ENCODE measurements around the gene PALLD. TPM values are rescaled to one million over a fixed set of nuclear protein-coding genes. Genes with fewer than 3 reads are reported as not detected.

PALLD gene
- total RNA-seq, 1 experiment from 2014 or later = 23.7 TPM

DNA sequence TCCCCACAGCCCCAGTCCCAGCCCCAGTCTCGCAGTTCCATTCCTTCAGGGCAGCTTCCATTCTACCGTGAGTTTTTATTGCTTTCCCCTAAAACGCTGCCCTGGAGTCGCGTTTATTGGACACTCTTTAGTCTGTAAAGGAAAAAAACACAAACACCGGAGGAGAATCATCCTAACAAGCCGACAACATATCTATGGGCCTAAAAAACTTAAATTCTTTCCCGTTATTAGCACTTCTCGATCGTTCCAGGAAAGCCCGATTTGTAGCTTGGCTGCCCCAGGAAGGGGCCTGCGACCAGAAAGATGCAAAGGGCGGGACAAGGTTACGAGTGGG is 334.7 kb downstream of the PALLD start:
- TF ChIP-seq, protein P1, sequence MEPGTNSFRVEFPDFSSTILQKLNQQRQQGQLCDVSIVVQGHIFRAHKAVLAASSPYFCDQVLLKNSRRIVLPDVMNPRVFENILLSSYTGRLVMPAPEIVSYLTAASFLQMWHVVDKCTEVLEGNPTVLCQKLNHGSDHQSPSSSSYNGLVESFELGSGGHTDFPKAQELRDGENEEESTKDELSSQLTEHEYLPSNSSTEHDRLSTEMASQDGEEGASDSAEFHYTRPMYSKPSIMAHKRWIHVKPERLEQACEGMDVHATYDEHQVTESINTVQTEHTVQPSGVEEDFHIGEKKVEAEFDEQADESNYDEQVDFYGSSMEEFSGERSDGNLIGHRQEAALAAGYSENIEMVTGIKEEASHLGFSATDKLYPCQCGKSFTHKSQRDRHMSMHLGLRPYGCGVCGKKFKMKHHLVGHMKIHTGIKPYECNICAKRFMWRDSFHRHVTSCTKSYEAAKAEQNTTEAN (CRISPR knock-in tag; IDR thresholded peaks at IDR 0.05) = no peak
- TF ChIP-seq, protein P2, sequence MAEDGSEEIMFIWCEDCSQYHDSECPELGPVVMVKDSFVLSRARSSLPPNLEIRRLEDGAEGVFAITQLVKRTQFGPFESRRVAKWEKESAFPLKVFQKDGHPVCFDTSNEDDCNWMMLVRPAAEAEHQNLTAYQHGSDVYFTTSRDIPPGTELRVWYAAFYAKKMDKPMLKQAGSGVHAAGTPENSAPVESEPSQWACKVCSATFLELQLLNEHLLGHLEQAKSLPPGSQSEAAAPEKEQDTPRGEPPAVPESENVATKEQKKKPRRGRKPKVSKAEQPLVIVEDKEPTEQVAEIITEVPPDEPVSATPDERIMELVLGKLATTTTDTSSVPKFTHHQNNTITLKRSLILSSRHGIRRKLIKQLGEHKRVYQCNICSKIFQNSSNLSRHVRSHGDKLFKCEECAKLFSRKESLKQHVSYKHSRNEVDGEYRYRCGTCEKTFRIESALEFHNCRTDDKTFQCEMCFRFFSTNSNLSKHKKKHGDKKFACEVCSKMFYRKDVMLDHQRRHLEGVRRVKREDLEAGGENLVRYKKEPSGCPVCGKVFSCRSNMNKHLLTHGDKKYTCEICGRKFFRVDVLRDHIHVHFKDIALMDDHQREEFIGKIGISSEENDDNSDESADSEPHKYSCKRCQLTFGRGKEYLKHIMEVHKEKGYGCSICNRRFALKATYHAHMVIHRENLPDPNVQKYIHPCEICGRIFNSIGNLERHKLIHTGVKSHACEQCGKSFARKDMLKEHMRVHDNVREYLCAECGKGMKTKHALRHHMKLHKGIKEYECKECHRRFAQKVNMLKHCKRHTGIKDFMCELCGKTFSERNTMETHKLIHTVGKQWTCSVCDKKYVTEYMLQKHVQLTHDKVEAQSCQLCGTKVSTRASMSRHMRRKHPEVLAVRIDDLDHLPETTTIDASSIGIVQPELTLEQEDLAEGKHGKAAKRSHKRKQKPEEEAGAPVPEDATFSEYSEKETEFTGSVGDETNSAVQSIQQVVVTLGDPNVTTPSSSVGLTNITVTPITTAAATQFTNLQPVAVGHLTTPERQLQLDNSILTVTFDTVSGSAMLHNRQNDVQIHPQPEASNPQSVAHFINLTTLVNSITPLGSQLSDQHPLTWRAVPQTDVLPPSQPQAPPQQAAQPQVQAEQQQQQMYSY (CRISPR knock-in tag; IDR thresholded peaks at IDR 0.05) = no peak
- TF ChIP-seq HMGXB4 (CRISPR knock-in tag; IDR thresholded peaks at IDR 0.05) = no peak
- Mint-ChIP-seq H3K9me3 (no peaks in the 10 kb centered on the region), H3K4me1 (peaks cover 37% of the 10 kb centered on the region), H3K36me3 (no peaks in the 10 kb centered on the region), H3K27me3 (ENCODE audit: low read depth) (peaks cover 29% of the 10 kb centered on the region), H3K27ac (no peak overlapping the region), H3K4me3 (peak overlapping the region; percentile 98)
- ATAC-seq = no peak
- ChIA-PET CTCF (interaction anchor here (0.8 to 5.5 kb wide), 14 partner anchors 9 to 246 kb away, joined by 3 to 43 read pairs (median 7); partner anchors contain the start of gene CBR4), POLR2A (interaction anchor here (0.7 to 4.0 kb wide), 10 partner anchors 9 to 258 kb away, joined by 3 to 43 read pairs (median 6); partner anchors contain the start of gene CBR4)
- DNase-seq (ENCODE audit: low spot score) = no peak

DNA sequence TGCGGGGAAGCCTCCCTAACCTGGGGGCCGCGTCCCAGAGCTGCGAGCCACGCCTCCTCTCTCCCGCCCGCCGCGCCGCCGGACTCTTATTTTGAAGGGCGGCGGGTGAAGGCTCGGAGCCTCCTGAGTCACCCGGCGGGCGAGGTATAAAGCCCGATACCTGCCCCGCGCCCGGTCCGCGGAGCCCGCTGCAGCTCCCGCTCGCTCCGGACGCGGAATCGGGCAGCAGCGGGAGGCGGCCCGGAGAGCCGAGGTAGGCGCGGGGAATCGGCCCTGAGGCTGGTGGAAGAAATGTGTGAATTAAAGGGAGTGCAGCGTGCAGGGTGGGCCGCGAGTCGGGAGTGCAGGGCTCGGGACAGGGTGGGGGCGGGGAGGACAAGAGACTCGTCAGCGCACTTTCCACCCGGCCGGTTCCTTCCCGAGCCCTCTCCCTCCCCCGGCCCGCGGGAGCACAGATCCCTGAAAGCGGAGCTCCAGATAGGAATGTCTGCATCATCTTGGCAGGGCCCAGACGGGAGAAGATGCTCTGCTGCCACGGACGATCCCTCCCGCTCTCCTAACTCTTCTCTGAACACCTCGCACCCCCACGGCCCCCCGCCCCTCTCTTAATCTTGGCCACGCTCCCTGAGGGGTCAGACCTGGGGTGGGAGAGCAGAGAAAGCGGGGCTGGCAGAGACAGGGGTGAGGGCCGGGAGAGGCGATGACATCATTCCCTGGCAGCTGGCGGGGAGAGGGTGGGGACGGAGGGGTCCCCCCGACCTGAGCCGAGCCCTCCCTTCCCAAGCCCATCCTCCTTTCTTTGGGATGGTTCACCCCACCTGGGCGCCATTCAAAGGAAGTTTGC is 335.3 kb downstream of the PALLD start:
- ATAC-seq = peak; percentile 74
- H3K36me3 Mint-ChIP-seq = no peaks in the 10 kb centered on the region
- peak; percentile 85 for DNase-seq (ENCODE audit: low spot score)
- POLR2A ChIA-PET = interaction anchor here (0.6 to 4.0 kb wide), 15 partner anchors 9 to 259 kb away, joined by 3 to 43 read pairs (median 4); partner anchors contain the start of gene CBR4
- peak overlapping the region; percentile 96 for H3K27ac Mint-ChIP-seq
- peaks cover 42% of the 10 kb centered on the region for H3K4me1 Mint-ChIP-seq
- no peaks in the 10 kb centered on the region for H3K9me3 Mint-ChIP-seq
- H3K27me3 Mint-ChIP-seq (ENCODE audit: low read depth) = peaks cover 29% of the 10 kb centered on the region
- peak overlapping the region; percentile 98 for H3K4me3 Mint-ChIP-seq
- CTCF ChIA-PET = interaction anchor here (0.6 to 5.5 kb wide), 23 partner anchors 9 to 247 kb away, joined by 3 to 43 read pairs (median 4); partner anchors contain the start of gene CBR4
- TF ChIP-seq, protein P2 (CRISPR knock-in tag; IDR thresholded peaks at IDR 0.05) = peak; percentile 79
- TF ChIP-seq HMGA2 (CRISPR knock-in tag; IDR thresholded peaks at IDR 0.05) (0 out of 2 replicates have a peak, but pooled peaks have one; percentile 10), OVOL2 (CRISPR knock-in tag; IDR thresholded peaks at IDR 0.05; ENCODE audit: borderline replicate concordance) (no peak), ZNF281 (CRISPR knock-in tag; IDR thresholded peaks at IDR 0.05) (peak; percentile 65; the same call in 1 of the 2 replicates), ZNF425 (CRISPR knock-in tag; conservative IDR thresholded peaks at IDR 0.05) (no peak), ZNF396 (CRISPR knock-in tag; IDR thresholded peaks at IDR 0.05; ENCODE audit: borderline replicate concordance) (no peak), RELA (CRISPR knock-in tag; IDR thresholded peaks at IDR 0.05; ENCODE audit: borderline replicate concordance) (no peak), ATF1 (CRISPR knock-in tag; IDR thresholded peaks at IDR 0.05) (no peak), GTF2I (CRISPR knock-in tag; conservative IDR thresholded peaks at IDR 0.05) (no peak), SP1 (CRISPR knock-in tag; conservative IDR thresholded peaks at IDR 0.05) (peak; percentile 37; the same call in 1 of the 2 replicates), SMAD4 (CRISPR knock-in tag; IDR thresholded peaks at IDR 0.05) (no peak)
- TF ChIP-seq, protein P3, sequence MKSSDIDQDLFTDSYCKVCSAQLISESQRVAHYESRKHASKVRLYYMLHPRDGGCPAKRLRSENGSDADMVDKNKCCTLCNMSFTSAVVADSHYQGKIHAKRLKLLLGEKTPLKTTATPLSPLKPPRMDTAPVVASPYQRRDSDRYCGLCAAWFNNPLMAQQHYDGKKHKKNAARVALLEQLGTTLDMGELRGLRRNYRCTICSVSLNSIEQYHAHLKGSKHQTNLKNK (CRISPR knock-in tag; IDR thresholded peaks at IDR 0.05) = no peak

Measured in WTC11 (cell line).